ENCODE results near the gene TUBB3. TPM values are rescaled to one million over a fixed set of nuclear protein-coding genes. Genes with fewer than 3 reads are reported as not detected.

The TUBB3 gene
- total RNA-seq, 2 donors from 2014 or later, result 2.9 TPM; not detected in 1

DNA sequence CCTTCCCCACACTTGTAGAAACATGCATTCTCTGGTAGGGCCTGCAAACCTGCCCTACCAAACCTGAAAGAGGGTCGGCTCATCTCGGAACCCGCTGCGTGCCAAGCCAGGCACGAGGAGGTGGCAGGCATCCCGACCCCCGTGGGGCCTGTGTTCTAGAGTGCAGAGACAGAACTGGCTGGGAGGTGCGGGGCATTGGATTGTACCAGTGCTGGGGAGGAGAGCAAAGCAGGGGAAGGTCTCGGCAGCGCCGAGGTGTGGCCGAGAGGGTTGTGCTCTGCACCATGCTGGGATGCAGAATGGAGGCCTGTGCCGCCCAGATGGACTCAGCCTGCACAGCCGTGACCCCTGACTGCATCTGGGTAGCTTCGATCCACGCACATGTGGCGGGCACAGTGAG is 22.3 kb upstream of the TUBB3 start:
- Histone ChIP-seq H3K9me3 (no peaks in the 10 kb centered on the region), H3K27me3 (no peaks in the 10 kb centered on the region), H3K27ac (no peak overlapping the region), H3K4me3 (no peak overlapping the region), H3K4me1 (no peaks in the 10 kb centered on the region), H3K36me3 (replicated peaks in 1 of 2; ENCODE audit: insufficient read depth in 1 of 2, low read depth in 2 of 2) (peaks cover 2 to 34% of the 10 kb centered on the region in 2 donors)
- DNase-seq, result no peak
- intact Hi-C loops (cut with DNase I), result no loop called here
- 96 to 97% methylated on average over 12 to 16 of the region's 17 CpGs for WGBS, 2 donors
- TF ChIP-seq, protein P1, sequence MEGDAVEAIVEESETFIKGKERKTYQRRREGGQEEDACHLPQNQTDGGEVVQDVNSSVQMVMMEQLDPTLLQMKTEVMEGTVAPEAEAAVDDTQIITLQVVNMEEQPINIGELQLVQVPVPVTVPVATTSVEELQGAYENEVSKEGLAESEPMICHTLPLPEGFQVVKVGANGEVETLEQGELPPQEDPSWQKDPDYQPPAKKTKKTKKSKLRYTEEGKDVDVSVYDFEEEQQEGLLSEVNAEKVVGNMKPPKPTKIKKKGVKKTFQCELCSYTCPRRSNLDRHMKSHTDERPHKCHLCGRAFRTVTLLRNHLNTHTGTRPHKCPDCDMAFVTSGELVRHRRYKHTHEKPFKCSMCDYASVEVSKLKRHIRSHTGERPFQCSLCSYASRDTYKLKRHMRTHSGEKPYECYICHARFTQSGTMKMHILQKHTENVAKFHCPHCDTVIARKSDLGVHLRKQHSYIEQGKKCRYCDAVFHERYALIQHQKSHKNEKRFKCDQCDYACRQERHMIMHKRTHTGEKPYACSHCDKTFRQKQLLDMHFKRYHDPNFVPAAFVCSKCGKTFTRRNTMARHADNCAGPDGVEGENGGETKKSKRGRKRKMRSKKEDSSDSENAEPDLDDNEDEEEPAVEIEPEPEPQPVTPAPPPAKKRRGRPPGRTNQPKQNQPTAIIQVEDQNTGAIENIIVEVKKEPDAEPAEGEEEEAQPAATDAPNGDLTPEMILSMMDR (IDR thresholded peaks at IDR 0.05), result no peak
- TF ChIP-seq POLR2A (IDR thresholded peaks at IDR 0.05), result no peak
- no peak for ATAC-seq

DNA sequence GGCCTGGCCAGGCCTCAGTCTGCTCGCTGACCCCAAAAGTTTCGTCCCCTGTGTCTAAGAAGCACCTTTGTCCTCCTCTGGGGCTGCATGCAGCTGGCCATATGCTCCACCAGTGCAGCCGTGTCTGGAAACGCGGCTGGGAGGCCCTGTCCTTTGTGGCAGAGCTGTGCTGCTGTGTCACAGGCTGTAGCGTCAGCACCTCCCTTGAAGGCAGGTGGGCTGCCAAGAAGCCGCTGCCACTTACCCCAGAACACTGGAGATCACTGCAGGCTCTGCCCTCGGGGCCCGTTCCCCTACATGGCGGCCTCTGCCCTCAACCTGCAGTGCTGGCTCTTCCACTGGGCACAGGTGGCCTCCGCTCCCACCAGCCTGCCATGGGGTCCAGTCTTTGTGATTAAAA is 20.2 kb upstream of the TUBB3 start:
- no peak overlapping the region for H3K4me3 ChIP-seq
- no peaks in the 10 kb centered on the region for H3K9me3 ChIP-seq
- 92 to 100% methylated on average over 3 to 8 of the region's 11 CpGs for WGBS, 2 donors
- no peak for ATAC-seq
- H3K36me3 ChIP-seq (replicated peaks in 1 of 2; ENCODE audit: insufficient read depth in 1 of 2, low read depth in 2 of 2), result peaks cover 8 to 32% of the 10 kb centered on the region in 2 donors
- TF ChIP-seq, protein P1 (IDR thresholded peaks at IDR 0.05), result no peak
- no peak for TF ChIP-seq POLR2A (IDR thresholded peaks at IDR 0.05)
- DNase-seq, result no peak
- intact Hi-C loops (cut with DNase I), result no loop called here
- no peak overlapping the region for H3K27ac ChIP-seq
- no peaks in the 10 kb centered on the region for H3K27me3 ChIP-seq
- H3K4me1 ChIP-seq, result no peaks in the 10 kb centered on the region

GRCh38 chr16:89903908-89904515 is 19.1 kb upstream of the TUBB3 start:
- H3K4me3 ChIP-seq, result no peak overlapping the region
- 88 to 89% methylated on average over 12 to 19 of the region's 19 CpGs for WGBS, 2 donors
- peaks cover 8 to 24% of the 10 kb centered on the region in 2 donors for H3K36me3 ChIP-seq (replicated peaks in 1 of 2; ENCODE audit: insufficient read depth in 1 of 2, low read depth in 2 of 2)
- ATAC-seq, result no peak
- no peak for DNase-seq
- no peak overlapping the region for H3K27ac ChIP-seq
- H3K9me3 ChIP-seq, result no peaks in the 10 kb centered on the region
- TF ChIP-seq, protein P1 (IDR thresholded peaks at IDR 0.05), result no peak
- TF ChIP-seq POLR2A (IDR thresholded peaks at IDR 0.05), result no peak
- H3K27me3 ChIP-seq, result no peaks in the 10 kb centered on the region
- intact Hi-C loops (cut with DNase I), result no loop called here
- no peaks in the 10 kb centered on the region for H3K4me1 ChIP-seq

GRCh38 chr16:89904606-89905510 is 18.3 kb upstream of the TUBB3 start:
- no peak for ATAC-seq
- H3K27ac ChIP-seq, result no peak overlapping the region
- no peaks in the 10 kb centered on the region for H3K27me3 ChIP-seq
- no peak overlapping the region for H3K4me3 ChIP-seq
- H3K36me3 ChIP-seq (replicated peaks in 1 of 2; ENCODE audit: insufficient read depth in 1 of 2, low read depth in 2 of 2), result peaks cover 8 to 21% of the 10 kb centered on the region in 2 donors
- 88 to 97% methylated on average over 9 to 30 of the region's 31 CpGs for WGBS, 2 donors
- H3K9me3 ChIP-seq, result no peaks in the 10 kb centered on the region
- intact Hi-C loops (cut with DNase I), result no loop called here
- TF ChIP-seq POLR2A (IDR thresholded peaks at IDR 0.05), result no peak
- TF ChIP-seq, protein P1 (IDR thresholded peaks at IDR 0.05), result no peak
- no peak for DNase-seq
- H3K4me1 ChIP-seq, result no peaks in the 10 kb centered on the region
